GM12892 (cell line): ENCODE data around the gene PTTG1IP2.

Source experiments
- DNase-seq: peaks from one replicate; pipeline ENCODE4 v3.0.0; 2011; ENCODE audit not compliant: insufficient read length
- FAIRE-seq: peaks from 2 replicates; lab custom pipeline; 2011; peaks lifted over from hg19 to GRCh38; lab: Jason Lieb, UNC
- POLR2A ChIP-seq: IDR thresholded peaks from 2 replicates; pipeline ENCODE4 v1.6.1; 2011; ENCODE audit warnings: low read depth, low read length, control low read depth
- POLR2AphosphoS5 ChIP-seq: IDR thresholded peaks from 2 replicates; pipeline ENCODE4 v1.6.1; 2011; ENCODE audit warnings: low read depth, low read length, control low read depth
- TAF1 ChIP-seq: IDR thresholded peaks from 2 replicates; pipeline ENCODE4 v1.6.1; 2011; ENCODE audit warnings: low read depth, mild to moderate bottlenecking, control low read depth, low read length, borderline replicate concordance

The PTTG1IP2 gene

DNA sequence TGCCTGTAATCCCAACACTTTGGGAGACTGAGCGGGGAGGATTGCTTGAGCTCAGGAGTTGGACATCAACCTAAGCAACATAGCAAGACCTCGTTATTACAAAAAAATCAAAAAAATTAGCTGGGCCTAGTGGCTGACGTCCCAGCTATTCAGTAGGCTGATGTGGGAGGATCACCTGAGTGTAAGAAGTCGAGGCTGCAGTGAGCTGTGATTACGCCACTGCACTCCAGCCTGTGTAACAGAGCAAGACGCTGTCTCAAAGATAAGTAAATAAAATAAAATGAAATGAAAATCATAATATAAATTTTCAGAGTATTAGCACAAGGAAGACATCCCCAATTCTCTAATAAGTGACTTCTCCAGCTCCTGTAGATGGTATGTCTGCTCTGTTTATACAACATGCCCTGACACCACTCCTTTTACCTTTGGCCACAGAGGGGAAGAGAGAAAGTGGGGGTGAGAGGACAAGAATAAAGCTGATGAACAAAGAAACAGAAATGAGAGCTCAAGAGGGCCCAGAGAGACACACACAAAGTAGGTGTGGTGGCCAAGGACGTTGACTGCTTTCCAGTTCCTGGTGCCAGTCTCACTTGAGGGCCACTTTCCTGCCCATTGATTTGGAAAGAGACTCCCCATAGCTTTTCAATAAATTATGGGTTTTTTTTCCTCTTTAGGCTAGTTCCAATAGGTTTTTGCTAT is 62.9 kb downstream of the PTTG1IP2 start:
- peak; percentile 14 for FAIRE-seq
- TF ChIP-seq TAF1 (no peak), POLR2A (no peak), POLR2AphosphoS5 (no peak)
- no peak for DNase-seq

DNA sequence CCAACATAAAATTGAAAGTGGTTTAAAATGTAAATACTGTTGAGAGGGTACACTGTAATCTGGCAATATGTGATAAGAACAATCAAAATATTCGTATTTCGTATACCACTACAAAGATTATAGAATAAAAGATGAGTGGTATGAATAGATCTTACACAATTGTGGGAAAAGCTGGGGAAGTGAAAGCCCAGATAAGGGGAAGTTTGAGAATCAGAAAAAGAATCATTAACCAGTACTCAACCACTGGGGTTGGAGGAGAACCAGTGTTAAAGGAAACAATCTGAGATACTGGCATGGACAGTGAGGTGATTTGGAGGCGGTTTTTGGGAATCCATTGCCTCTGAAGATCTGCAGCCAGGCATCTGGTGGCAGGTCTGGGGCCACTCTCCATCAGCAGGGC is 67.0 kb downstream of the PTTG1IP2 start:
- FAIRE-seq (no peak), DNase-seq (no peak)
- TF ChIP-seq TAF1 (no peak), POLR2A (no peak), POLR2AphosphoS5 (no peak)

DNA sequence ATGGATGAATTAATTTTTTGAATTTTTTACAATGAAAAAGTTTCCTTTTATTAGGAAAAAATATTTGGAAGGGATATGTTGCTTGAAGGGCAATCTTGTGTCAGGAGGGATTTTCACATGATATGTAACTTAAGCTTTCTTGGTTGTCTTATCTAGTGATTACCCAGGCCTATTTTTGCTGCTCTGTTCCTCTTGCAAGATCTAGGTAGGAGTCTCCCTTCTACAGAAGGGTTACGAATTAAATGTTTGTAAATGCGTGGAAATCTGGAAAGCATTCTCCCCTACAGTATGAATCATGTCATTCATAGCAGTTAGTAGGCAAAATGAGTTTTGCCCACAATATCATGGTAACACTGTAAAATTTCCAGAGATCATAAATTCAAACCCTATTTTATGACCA is 69.0 kb downstream of the PTTG1IP2 start:
- FAIRE-seq (no peak), DNase-seq (no peak)
- TF ChIP-seq POLR2AphosphoS5 (no peak), TAF1 (no peak), POLR2A (no peak)

DNA sequence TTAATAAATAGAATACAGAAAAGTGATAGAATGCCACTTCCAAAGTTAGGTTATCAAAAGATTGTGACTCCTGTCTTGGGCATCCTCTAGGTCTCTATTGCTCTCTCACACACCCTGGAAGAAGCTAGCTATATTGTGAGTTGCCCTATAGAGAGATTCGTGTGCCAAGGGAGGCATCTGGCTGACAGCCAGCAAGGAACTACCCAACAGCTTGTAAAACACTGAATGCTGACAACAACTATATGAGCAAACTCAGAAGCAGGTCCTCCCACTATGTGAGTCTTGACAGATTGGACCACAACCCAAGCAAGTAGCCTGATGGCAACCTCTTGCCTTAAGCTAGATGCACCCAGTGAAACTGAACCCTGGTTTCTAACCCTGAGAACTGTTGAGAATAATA is 71.0 kb downstream of the PTTG1IP2 start:
- no peak for TF ChIP-seq POLR2AphosphoS5
- FAIRE-seq (no peak), DNase-seq (no peak)

DNA sequence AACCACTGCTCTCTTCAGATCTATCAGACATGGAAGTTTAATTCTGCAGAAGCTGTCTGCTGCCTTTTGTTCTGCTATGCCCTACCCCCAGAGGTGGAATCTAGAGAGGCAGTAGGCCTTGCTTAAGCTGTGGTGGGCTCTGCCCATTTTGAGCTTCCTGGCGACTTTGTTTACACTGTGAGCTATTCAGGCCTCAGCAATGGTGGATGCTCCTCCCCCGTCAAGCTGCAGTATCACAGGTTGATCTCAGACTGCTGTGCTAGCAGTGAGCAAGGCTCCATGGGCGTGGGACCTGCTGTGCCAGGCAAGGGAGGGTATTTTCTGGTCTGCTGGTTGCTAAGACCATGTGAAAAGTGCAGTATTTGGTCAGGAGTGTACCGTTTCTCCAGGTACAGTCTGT is 81.6 kb downstream of the PTTG1IP2 start:
- FAIRE-seq, result no peak
- TF ChIP-seq POLR2A (no peak), POLR2AphosphoS5 (no peak), TAF1 (no peak)
- DNase-seq, result no peak

DNA sequence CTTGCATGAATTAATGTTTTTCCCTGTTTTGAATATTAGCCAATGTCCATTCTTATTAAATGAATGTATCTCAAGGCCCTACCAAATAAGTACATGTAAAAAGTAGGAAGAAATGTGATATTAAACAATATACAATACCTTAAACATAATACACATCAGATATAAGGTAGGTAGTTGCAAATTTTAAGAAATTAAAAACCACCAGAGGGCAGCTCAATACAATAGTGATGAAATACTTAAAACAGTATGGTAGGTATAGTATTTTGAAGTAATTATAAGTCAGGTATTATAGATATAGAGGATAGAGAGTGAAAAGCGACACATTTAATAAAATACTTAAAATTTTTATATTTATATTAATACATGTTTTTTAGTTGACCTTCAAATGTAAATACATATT is 83.1 kb downstream of the PTTG1IP2 start:
- TF ChIP-seq POLR2AphosphoS5 (no peak), POLR2A (no peak), TAF1 (no peak)
- DNase-seq (no peak), FAIRE-seq (no peak)

DNA sequence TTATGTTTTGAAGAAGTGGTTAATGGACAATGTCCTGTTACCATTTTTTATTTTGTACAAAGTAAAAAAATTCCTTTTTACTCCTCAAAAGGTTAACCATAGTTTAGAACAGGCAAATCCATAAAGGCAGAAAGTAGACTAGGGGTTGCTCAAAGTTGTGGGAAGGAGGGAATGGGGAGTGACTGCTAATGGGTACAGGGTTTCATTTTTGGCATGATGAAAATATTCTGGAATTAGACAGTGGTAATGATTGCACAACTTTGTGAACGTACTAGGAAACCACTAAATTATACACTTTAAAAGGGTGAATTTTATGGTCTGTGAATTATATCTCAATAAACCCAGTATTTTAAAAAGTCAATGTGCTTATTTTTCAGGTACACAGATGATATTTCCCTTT is 91.3 kb downstream of the PTTG1IP2 start:
- no peak for DNase-seq
- FAIRE-seq, result no peak
- TF ChIP-seq POLR2AphosphoS5 (no peak), POLR2A (no peak), TAF1 (no peak)
